ENCODE data around the gene FRMD8. TPM values are rescaled to one million over a fixed set of nuclear protein-coding genes. Genes with fewer than 3 reads are reported as not detected.

Gene FRMD8
- total RNA-seq, 1 experiment from 2014 or later, result 22.7 TPM

DNA sequence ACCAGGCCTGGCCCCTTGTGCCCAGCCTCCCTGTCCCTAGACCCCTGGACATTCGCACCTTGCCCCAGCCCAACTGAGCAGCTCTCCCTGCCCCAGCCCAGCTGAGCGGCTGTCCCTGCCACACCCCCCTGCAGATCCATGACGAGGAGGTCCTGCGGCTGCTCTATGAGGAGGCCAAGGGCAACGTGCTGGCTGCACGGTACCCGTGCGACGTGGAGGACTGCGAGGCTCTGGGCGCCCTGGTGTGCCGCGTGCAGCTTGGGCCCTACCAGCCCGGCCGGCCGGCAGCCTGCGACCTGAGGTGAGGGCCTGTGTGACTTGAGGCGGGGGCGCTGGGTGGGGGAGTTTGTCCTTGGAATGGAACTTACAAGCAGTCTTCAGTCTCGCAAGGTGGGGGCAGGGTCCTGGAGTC is 7.7 kb downstream of the FRMD8 start:
- Mint-ChIP-seq H3K36me3 (ENCODE audit: insufficient read depth in 1 of 3, low read depth in 3 of 3) (peaks cover 3 to 21% (median 13%) of the 10 kb centered on the region in 3 experiments; a peak in 5 of 7 replicates), H3K9me3 (no peaks in the 10 kb centered on the region), H3K27me3 (ENCODE audit: low read depth) (no peaks in the 10 kb centered on the region), H3K4me1 (peaks cover 12 to 15% of the 10 kb centered on the region in 2 experiments), H3K27ac (no peak overlapping the region; a peak in 1 of 7 replicates), H3K4me3 (no peak overlapping the region)
- no peaks in the 10 kb centered on the region for H3K27me3 ChIP-seq (ENCODE audit: insufficient read depth, low read length)
- no peak overlapping the region for H4K91ac ChIP-seq (ENCODE audit: insufficient read length, low read depth, low read length)
- H3K9me3 ChIP-seq (ENCODE audit: control insufficient read depth, low read depth, low read length), result no peaks in the 10 kb centered on the region
- H2BK12ac ChIP-seq (ENCODE audit: insufficient read length, low read depth, low read length), result no peak overlapping the region
- H2BK5ac ChIP-seq (ENCODE audit: insufficient read length, low read length), result no peak overlapping the region
- no peak overlapping the region for H3K23ac ChIP-seq (ENCODE audit: insufficient read length, low read depth, low read length)
- H3K27ac ChIP-seq (ENCODE audit: insufficient read length, low read depth, low read length), result no peak overlapping the region
- no peak overlapping the region for H2BK20ac ChIP-seq (ENCODE audit: low read depth, low read length, poor library complexity, severe bottlenecking)
- no peaks in the 10 kb centered on the region for H3K79me1 ChIP-seq (ENCODE audit: insufficient read depth, low read depth, low read length, poor library complexity, severe bottlenecking)
- no peaks in the 10 kb centered on the region for H3K79me2 ChIP-seq (ENCODE audit: insufficient read depth, low read length)
- H3K4ac ChIP-seq (ENCODE audit: low read depth, low read length), result no peak overlapping the region
- no peak overlapping the region for H2AFZ ChIP-seq (ENCODE audit: low read length)
- H3T11ph ChIP-seq (ENCODE audit: low read length), result no peak overlapping the region
- TF ChIP-seq, protein P1, sequence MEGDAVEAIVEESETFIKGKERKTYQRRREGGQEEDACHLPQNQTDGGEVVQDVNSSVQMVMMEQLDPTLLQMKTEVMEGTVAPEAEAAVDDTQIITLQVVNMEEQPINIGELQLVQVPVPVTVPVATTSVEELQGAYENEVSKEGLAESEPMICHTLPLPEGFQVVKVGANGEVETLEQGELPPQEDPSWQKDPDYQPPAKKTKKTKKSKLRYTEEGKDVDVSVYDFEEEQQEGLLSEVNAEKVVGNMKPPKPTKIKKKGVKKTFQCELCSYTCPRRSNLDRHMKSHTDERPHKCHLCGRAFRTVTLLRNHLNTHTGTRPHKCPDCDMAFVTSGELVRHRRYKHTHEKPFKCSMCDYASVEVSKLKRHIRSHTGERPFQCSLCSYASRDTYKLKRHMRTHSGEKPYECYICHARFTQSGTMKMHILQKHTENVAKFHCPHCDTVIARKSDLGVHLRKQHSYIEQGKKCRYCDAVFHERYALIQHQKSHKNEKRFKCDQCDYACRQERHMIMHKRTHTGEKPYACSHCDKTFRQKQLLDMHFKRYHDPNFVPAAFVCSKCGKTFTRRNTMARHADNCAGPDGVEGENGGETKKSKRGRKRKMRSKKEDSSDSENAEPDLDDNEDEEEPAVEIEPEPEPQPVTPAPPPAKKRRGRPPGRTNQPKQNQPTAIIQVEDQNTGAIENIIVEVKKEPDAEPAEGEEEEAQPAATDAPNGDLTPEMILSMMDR (conservative IDR thresholded peaks at IDR 0.05), result no peak
- DNase-seq, result no peak
- no peak overlapping the region for H4K8ac ChIP-seq (replicated peaks; ENCODE audit: insufficient read length, low read depth, low read length)
- H3K9ac ChIP-seq (ENCODE audit: extremely low read depth, insufficient read length, low read length), result no peak overlapping the region
- H3K14ac ChIP-seq (ENCODE audit: insufficient read depth, low read length), result no peak overlapping the region; the same call in 1 of the 2 replicates
- H2BK120ac ChIP-seq (ENCODE audit: low read depth, low read length, poor library complexity, severe bottlenecking), result no peak overlapping the region
- no peak overlapping the region for H3K56ac ChIP-seq (ENCODE audit: insufficient read length, low read depth, low read length)
- no peak overlapping the region for H3K18ac ChIP-seq (ENCODE audit: insufficient read length, low read depth, low read length)
- H3K23me2 ChIP-seq (ENCODE audit: insufficient read length, low read depth, low read length, poor library complexity, severe bottlenecking), result no peaks in the 10 kb centered on the region
- H4K20me1 ChIP-seq (ENCODE audit: control insufficient read depth, insufficient read depth, insufficient read length), result peaks cover 2% of the 10 kb centered on the region
- no peak overlapping the region for H2BK15ac ChIP-seq (ENCODE audit: low read depth, low read length)
- no CpG with 5 or more reads among the region's 20 CpGs for WGBS (ENCODE audit: extremely low coverage, insufficient read length, low lambda C conversion rate)
- no peak overlapping the region for H4K5ac ChIP-seq (ENCODE audit: insufficient read length, low read depth, low read length)
- no peak overlapping the region for H3K4me2 ChIP-seq (ENCODE audit: insufficient read depth, insufficient read length, low read length)
- no peaks in the 10 kb centered on the region; the same call in 1 of the 2 replicates for H3K4me1 ChIP-seq (ENCODE audit: insufficient read depth, low read length)
- H2AK5ac ChIP-seq (ENCODE audit: insufficient read length, low read length), result no peak overlapping the region

Data from H9 (cell line).